ENCODE data around the gene ESYT3.

Gene ESYT3, protein sequence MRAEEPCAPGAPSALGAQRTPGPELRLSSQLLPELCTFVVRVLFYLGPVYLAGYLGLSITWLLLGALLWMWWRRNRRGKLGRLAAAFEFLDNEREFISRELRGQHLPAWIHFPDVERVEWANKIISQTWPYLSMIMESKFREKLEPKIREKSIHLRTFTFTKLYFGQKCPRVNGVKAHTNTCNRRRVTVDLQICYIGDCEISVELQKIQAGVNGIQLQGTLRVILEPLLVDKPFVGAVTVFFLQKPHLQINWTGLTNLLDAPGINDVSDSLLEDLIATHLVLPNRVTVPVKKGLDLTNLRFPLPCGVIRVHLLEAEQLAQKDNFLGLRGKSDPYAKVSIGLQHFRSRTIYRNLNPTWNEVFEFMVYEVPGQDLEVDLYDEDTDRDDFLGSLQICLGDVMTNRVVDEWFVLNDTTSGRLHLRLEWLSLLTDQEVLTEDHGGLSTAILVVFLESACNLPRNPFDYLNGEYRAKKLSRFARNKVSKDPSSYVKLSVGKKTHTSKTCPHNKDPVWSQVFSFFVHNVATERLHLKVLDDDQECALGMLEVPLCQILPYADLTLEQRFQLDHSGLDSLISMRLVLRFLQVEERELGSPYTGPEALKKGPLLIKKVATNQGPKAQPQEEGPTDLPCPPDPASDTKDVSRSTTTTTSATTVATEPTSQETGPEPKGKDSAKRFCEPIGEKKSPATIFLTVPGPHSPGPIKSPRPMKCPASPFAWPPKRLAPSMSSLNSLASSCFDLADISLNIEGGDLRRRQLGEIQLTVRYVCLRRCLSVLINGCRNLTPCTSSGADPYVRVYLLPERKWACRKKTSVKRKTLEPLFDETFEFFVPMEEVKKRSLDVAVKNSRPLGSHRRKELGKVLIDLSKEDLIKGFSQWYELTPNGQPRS

DNA sequence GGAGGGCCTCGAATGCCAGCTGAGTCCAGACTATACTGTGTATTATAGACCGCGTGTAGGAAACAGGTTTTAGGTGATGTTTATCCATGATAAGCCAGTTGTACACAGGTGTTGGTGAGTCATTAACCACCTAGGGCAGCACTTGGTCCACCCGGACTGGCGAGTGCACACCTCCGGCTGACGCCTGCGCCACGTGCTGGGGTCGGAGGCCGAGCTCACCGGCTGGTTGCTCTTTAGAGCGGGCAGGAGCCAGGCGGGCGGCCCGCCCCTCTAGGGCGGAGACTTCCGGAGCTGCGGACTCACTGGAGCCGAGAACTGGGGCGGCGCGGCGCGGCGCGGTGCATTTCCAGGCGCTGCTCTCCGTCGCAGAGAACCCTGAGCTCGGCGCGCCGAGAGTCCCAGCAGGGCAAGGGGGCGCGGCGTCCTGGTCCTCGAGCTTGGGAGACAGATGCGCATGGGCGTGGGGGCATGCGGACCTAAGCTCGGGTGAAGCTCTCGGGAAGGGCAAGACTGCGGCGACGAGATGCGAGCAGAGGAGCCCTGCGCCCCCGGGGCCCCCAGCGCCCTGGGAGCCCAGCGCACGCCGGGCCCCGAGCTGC lies at the start of gene ESYT3:
TSS of gene ESYT3 (plus strand) at position 341 of the 599 bp plus-strand sequence. CDS start at position 524, 183 bp downstream.
- DNase-seq = peak; percentile 48

DNA sequence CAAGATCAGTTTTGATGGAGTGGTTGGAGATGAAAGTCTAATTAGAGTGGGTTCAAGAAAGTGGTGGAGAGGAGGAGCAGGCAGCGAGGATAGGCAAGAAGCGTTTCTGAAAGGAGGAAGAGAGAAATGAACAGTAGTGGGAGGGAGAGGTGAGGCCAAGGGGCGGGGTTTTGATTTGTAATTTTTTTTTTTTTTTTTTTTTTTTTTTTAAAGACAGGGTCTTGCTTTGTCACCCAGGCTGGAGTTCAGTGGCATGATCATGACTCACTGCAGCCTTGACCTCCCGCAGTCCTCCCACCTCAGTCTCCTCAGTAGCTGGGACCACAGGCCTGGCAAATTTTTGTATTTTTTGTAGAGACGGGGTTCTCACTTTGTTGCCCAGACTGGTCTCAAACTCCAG lies 49.4 kb upstream of the ESYT3 start:
- no peak for DNase-seq

DNA sequence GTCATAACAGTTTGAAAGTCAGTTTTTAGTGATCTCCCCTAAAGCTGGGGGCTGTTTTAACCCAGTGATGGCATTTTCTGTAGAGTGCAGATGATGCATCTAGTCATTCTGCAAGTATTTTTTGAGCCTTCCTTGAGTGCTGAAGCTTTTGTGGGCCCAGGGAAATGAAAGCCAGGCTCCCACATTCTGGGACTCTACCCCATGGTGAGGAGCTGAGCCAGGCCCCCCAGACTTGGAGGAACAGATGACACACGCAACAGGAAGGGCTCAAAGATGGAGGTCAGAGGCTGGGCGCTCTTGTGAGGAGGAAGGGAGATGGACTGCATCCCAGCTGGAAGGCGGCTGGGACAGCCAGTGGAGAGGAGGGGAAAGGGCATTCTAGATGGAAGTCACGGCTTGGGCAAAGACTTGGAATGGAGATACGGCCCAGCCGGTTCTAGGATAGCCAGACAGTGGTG lies 45.2 kb upstream of the ESYT3 start:
- DNase-seq = no peak

- no peak for DNase-seq
Observed at GRCh38 chr3:138389841-138390581, 44.4 kb upstream of the ESYT3 start.

DNA sequence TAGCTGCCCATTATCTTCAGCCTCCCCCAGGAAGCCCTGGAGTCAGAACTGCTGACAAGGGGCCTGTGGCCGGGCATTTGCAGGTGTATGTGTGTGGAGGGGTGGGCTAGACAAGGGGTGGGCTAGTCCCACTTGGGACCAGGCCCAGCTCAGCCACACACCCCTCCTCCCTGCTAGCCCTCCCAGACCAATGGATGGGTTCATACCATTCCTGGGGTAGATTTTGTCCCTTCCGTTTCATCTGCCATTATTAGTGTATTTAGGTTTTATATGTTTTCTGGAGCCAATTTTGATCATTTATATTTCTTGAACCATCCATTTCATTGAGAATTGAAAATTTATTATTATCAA lies 43.9 kb upstream of the ESYT3 start:
- DNase-seq = no peak

DNA sequence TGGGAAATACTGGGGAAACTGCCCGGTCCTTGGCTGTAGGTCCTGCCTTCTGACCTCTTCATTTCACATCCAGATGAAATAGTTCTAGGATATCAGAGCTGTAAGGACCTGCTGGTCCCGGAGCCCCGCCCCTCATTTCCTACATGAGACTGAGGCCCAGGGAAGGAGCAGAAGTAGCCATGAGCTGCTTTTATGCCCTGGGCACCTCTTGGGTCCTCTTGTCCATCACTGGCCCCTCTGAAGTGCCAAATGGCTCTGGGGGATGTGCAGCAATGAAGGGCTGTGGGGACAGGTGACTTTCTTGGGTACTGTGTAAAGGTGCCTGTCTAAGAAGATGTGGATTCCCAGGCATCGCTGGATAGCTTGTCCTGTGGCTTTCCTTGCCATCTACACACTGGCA lies 40.3 kb upstream of the ESYT3 start:
- DNase-seq = no peak

DNA sequence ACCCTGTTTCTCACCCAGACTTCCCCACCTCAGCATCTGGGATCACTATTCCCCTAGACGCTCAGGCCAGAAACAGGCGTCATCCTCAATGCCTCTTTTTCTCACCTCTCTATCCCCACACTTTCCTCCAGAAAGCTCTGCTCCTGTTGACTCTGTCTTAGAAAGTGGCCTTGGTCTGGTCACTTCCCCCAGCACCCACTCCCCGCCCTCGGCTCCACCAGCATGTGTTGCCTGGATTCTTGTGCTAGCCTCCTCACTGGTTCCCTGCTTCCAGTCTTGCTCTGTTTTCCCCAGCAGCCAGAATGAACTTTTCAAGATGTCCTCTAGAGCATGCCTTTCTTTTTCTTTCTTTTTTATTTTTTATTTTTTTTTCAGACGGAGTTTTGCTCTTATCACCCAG lies 39.7 kb upstream of the ESYT3 start:
- DNase-seq = no peak

DNA sequence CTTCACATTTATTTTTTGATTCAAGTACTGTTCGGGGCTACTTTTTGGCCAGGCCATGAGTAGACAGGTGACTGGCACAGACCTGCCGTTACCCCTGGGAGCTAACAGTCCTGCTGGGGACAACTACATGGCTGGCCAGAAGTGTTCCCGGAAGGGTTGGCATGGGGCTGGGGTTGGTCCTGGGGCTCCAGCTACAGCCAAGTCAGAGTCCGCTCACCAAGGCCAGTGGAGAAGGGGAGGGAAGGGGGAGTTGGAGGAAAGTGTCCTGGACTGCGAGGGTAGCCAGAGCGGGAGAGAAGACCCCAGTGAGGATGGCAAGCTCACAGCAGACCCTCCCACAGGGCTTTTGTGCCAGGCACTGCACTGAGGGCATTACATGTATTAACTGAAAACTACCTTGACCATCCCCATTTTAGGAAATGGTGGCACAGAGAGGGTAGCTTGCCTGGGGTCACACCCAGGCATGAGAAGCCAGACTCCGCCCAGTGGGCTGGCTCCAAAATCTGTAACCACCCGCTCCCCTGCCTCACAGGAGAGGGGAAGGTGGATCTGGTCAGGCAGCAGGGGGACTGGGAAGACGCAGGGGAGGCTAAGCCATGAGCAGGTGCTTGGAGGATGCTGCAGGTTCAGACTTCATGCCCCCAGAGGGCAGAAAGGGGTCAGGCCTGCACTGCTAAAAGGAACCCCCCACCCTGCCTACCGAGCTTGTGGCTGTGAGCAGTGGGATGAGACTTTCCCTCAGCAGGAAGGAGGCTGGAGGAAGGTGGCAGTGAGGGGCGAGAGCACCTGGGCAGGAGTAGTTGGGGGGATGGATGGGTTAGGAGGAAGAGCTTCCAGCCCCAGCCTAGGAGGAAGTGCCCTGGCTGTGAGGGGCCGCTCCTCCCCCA lies 38.3 kb upstream of the ESYT3 start:
- no peak for DNase-seq

DNA sequence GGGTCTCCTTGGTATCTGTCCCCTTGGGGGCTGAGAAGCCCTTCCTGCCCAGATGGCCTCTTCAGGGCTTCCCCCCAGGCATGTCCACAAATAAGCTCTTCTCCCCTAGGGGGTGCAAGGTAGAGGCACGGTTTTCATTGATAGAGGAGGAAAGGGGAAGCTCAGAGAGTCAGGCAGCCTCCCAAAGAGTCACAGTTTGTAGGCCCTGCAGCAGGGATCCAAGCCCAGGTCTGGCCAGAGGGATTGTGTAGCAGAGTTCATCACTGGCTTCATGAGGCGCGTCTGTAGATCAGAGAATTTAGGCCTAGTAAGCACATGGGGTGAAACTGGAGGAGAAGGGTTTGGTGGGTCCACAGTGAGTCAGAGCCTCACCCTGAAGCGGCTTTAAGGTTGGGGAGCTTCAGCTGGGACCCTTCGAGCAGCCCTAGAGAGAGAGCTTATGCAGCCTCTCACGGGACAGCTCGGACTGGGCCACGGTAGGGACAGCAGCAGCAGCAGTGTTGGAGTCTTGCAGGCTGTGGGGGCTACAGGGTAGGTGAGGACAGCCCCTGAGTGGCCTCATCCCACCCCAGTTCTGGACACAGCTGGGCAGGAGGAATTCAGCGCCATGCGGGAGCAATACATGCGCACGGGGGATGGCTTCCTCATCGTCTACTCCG lies 37.5 kb upstream of the ESYT3 start:
- no peak for DNase-seq

DNA sequence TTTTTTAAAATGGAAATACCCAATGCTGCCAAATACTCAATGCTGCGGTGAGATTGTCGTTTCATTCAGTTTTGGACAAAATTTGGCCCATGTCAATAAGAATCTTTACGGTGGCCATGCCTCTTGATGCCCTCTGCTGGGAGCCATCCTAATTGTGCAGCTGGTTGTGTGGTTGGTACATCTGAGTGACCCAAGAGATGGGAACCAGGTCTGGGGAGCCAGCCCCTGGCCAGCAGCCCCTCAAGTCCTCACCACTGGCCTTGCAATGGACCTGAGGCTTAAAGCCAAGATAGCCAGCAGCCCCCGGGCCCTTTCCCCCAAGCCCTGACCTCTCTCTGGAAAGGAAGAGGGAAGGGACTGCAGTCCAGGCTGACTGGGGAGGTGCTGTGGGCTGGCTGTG lies 36.4 kb upstream of the ESYT3 start:
- DNase-seq = no peak

GRCh38 chr3:138398791-138399575 lies 35.4 kb upstream of the ESYT3 start:
- no peak for DNase-seq

- no peak for DNase-seq
Observed at GRCh38 chr3:138399766-138400165, 34.6 kb upstream of the ESYT3 start.

DNA sequence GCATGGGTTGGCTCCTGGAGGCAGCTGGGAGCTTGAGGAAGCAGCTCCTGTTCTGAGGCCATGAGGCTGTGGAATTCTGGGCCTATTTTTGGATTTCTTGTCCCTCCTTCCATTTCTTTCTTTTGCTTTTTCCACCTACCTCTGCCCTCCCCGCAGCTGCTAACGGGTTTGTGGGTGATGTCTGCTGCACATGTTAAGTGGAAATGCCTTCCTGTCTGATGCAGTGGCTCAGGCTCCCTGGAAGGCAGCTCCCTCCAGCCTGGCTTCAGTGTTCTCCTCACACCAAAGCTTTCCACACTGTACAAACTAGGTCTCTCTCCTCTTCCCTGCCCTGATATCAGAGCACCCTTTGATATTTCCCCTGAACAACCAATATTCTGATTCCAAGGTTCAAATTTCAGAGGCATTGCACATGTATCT lies 33.8 kb upstream of the ESYT3 start:
- DNase-seq = no peak

DNA sequence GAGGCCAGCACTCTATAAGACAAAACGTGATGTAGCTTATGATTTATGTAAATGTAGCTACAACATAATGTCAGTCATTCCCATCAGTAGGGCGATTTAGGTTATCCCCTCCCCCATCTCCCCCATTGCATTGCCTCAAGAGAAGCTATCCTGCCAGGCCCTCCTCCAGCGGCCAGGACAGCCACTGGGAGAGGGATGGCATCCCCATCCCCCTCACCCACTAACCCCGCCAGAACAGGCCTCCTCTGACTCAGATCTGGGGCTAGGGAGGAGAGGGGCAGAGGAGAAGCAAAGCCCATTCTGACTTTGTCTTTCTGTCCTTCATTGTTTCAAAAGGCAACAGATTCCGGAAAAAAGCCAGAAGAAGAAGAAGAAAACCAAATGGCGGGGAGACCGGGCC lies 32.6 kb upstream of the ESYT3 start:
- DNase-seq = no peak

DNA sequence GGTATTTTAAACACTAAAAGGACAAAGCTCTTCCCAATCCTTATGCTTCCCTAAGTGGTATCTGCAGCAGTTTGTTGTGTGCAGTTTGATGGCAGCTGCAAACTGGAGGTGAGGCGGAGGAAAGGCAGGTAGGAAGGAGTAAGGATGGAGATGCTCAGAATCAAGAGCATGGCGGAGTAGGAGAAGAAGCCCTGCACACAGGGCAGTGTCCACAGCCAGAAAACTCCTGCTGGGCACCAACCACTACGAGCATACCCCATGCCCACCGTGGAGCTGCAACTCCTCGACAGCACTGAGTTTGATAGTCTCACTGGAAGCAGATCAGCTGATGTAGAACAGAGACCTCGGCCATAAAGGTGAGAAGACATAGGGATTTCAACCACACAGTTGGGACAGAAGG lies 30.3 kb upstream of the ESYT3 start:
- DNase-seq = no peak

DNA sequence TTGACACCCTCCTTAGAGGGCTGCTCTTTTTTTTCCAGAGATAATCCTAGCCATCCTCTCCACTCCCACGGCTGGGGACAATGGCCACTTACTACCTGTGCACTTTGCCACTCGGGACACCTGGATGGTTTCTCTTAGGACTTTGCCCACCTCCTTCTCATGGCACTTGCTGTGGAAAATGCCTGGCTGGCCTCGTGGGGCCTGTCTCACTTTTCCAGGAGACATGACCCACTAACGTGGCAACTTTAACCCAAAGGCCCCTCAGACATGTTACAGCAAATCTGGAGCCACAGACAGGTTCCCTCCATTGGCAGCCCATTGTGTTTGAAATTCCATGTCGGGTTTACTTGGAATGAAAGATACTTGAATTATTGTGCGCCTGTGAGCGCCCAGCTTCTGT lies 29.4 kb upstream of the ESYT3 start:
- no peak for DNase-seq

DNA sequence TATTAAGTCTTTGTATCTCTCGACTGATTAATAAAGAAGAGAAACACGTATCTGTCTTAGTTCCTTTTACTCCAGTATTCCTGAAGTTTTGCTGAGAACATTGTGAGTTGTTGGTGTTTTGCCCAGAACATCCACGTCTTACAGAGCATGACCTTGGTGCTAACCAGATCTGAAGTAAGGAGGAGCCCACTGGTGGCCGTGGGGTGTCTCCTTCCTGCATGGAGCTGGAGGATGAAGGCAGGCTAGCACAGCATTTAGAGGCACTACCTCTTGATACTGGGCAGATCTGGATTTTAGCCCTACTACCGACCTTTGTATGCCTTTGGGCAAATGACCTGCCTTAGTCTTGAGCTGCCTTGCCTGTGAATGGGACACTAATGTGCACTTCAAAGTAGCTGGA lies 28.9 kb upstream of the ESYT3 start:
- DNase-seq = no peak

- DNase-seq = no peak
Observed at GRCh38 chr3:138406606-138407005, 27.8 kb upstream of the ESYT3 start.

GRCh38 chr3:138407236-138407907 lies 27.0 kb upstream of the ESYT3 start:
- DNase-seq = no peak

All from stimulated activated CD4-positive, alpha-beta T cell treated with anti-CD3 and anti-CD28 coated beads, Interleukin-4, amount 100 ng/mL, for 1 hour (primary cell).